K562 (cell line): ENCODE results near the gene MAD1L1.

Source experiments
- CTCF ChIP-seq, 3 experiments: IDR thresholded peaks in 2 of 3; conservative IDR thresholded peaks in 1 of 3; 2 replicates each; pipeline ENCODE4 v1.5.1; 2011 to 2012; ENCODE audit warnings: low read length in 3 of 3, mild to moderate bottlenecking in 3 of 3, control low read depth in 2 of 3, improper control_type of control experiment in 1 of 3, inconsistent platforms in 1 of 3, low read depth in 1 of 3, mixed read lengths in 1 of 3, moderate library complexity in 1 of 3; ENCODE audit not compliant: insufficient read depth in 2 of 3
- EZH2 ChIP-seq: IDR thresholded peaks from 2 replicates; pipeline ENCODE4 v1.6.1; 2012; ENCODE audit warnings: low read depth, mild to moderate bottlenecking, inconsistent platforms, low read length, borderline replicate concordance
- FOXJ3 ChIP-seq: sonication (generic); formaldehyde crosslinking; IDR thresholded peaks from 2 replicates; pipeline ENCODE4 v1.4.0; 2020; ENCODE audit warnings: mild to moderate bottlenecking, missing genetic modification reagents
- FOXK2 ChIP-seq, 2 experiments: fragments of 450-650 bp; IDR thresholded peaks in 1 of 2; conservative IDR thresholded peaks in 1 of 2; 2 replicates each; pipeline ENCODE4 v1.6.1; 2016; ENCODE audit warnings: low read depth in 2 of 2, mild to moderate bottlenecking in 1 of 2
- HDAC1 ChIP-seq, 2 experiments: fragments of 450-650 bp; IDR thresholded peaks; 2 replicates each; pipeline ENCODE4 v1.6.1; 2016 to 2017; ENCODE audit warnings: inconsistent platforms in 1 of 2, mild to moderate bottlenecking in 1 of 2, moderate library complexity in 1 of 2
- HOXB6 ChIP-seq: fragments of 250-450 bp; sonication (Bioruptor Pico); IDR thresholded peaks from 2 replicates; pipeline ENCODE4 v1.5.1; 2022; ENCODE audit warnings: mild to moderate bottlenecking, borderline replicate concordance
- POLR2A ChIP-seq: fragments of 450-650 bp; conservative IDR thresholded peaks from 2 replicates; pipeline ENCODE4 v1.6.1; 2016
- RAD51 ChIP-seq: fragments of 450-650 bp; IDR thresholded peaks from 2 replicates; pipeline ENCODE4 v1.7.1; 2016; ENCODE audit warnings: low read depth, mild to moderate bottlenecking, borderline replicate concordance
- SIX5 ChIP-seq, 2 experiments: IDR thresholded peaks; 2 replicates each; pipeline ENCODE4 v1.6.1; 2011; ENCODE audit warnings: low read length in 2 of 2, borderline replicate concordance in 1 of 2, low read depth in 1 of 2, mild to moderate bottlenecking in 1 of 2, moderate library complexity in 1 of 2; ENCODE audit not compliant: insufficient read depth in 1 of 2
- SMAD2 ChIP-seq: fragments of 150-350 bp; IDR thresholded peaks from 2 replicates; pipeline ENCODE4 v1.6.1; 2014; ENCODE audit warnings: low read depth, mild to moderate bottlenecking, low read length
- STAT6 ChIP-seq: sonication (generic); formaldehyde crosslinking; IDR thresholded peaks from 2 replicates; pipeline ENCODE4 v1.8.1; 2023; ENCODE audit warnings: mild to moderate bottlenecking, missing genetic modification reagents
- ZNF121 ChIP-seq: sonication (generic); formaldehyde crosslinking; conservative IDR thresholded peaks from 2 replicates; pipeline ENCODE4 v1.8.0; 2022; ENCODE audit warnings: missing genetic modification reagents
- TF ChIP-seq, protein P1 (sequence below): IDR thresholded peaks from 3 replicates; pipeline ENCODE4 v1.6.1; 2011; ENCODE audit warnings: borderline replicate concordance, mild to moderate bottlenecking, moderate library complexity; ENCODE audit not compliant: insufficient read length; ENCODE audit errors: extremely low read depth

- TF ChIP-seq, protein P1, sequence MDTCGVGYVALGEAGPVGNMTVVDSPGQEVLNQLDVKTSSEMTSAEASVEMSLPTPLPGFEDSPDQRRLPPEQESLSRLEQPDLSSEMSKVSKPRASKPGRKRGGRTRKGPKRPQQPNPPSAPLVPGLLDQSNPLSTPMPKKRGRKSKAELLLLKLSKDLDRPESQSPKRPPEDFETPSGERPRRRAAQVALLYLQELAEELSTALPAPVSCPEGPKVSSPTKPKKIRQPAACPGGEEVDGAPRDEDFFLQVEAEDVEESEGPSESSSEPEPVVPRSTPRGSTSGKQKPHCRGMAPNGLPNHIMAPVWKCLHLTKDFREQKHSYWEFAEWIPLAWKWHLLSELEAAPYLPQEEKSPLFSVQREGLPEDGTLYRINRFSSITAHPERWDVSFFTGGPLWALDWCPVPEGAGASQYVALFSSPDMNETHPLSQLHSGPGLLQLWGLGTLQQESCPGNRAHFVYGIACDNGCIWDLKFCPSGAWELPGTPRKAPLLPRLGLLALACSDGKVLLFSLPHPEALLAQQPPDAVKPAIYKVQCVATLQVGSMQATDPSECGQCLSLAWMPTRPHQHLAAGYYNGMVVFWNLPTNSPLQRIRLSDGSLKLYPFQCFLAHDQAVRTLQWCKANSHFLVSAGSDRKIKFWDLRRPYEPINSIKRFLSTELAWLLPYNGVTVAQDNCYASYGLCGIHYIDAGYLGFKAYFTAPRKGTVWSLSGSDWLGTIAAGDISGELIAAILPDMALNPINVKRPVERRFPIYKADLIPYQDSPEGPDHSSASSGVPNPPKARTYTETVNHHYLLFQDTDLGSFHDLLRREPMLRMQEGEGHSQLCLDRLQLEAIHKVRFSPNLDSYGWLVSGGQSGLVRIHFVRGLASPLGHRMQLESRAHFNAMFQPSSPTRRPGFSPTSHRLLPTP: no peak
- no peak for TF ChIP-seq POLR2A
- TF ChIP-seq RAD51: no peak
- TF ChIP-seq HDAC1 (IDR thresholded peaks at IDR 0.05): no peak
- no peak for TF ChIP-seq EZH2
- TF ChIP-seq FOXJ3 (CRISPR knock-in tag): no peak
- TF ChIP-seq SMAD2: no peak
- no peak for TF ChIP-seq SIX5 (IDR thresholded peaks at IDR 0.05; ENCODE audit: borderline replicate concordance in 1 of 2, insufficient read depth in 1 of 2, low read depth in 1 of 2, low read length in 2 of 2)
- no peak for TF ChIP-seq CTCF (IDR thresholded peaks at IDR 0.05 in 2 of 3, conservative IDR thresholded peaks at IDR 0.05 in 1 of 3; ENCODE audit: insufficient read depth in 2 of 3, low read depth in 1 of 3, low read length in 3 of 3)
- no peak for TF ChIP-seq ZNF121 (CRISPR knock-in tag)
- TF ChIP-seq STAT6: no peak
- no peak for TF ChIP-seq HOXB6 (CRISPR knock-in tag)
- TF ChIP-seq FOXK2 (conservative IDR thresholded peaks at IDR 0.05 in 1 of 2, IDR thresholded peaks at IDR 0.05 in 1 of 2; ENCODE audit: low read depth in 2 of 2): no peak
Measured at GRCh38 chr7:2257651-2258050, 24.9 kb upstream of the MAD1L1 start.
